BLaER1 (cell line): ENCODE results near the gene PTK6.
A peak's percentile ranks its signal among the peaks of the same experiment; 100 is the strongest.

Experiments used
- H3K27ac ChIP-seq: shearing (Covaris generic); formaldehyde crosslinking; 2 replicates; pipeline ENCODE4 v1.8.1; 2022
- H3K27me3 ChIP-seq: shearing (Covaris generic); formaldehyde crosslinking; 2 replicates; pipeline ENCODE4 v1.8.1; 2022
- H3K36me3 ChIP-seq: shearing (Covaris generic); formaldehyde crosslinking; 2 replicates; pipeline ENCODE4 v1.8.1; 2022
- H3K4me1 ChIP-seq: shearing (Covaris generic); formaldehyde crosslinking; 2 replicates; pipeline ENCODE4 v1.8.1; 2022
- H3K4me2 ChIP-seq: shearing (Covaris generic); formaldehyde crosslinking; 2 replicates; pipeline ENCODE4 v1.8.1; 2022
- H3K4me3 ChIP-seq: shearing (Covaris generic); formaldehyde crosslinking; 2 replicates; pipeline ENCODE4 v1.8.1; 2022
- H3K9ac ChIP-seq: shearing (Covaris generic); formaldehyde crosslinking; 2 replicates; pipeline ENCODE4 v1.8.1; 2022
- H3K9me3 ChIP-seq: shearing (Covaris generic); formaldehyde crosslinking; 2 replicates; pipeline ENCODE4 v1.8.1; 2022
- H4K20me1 ChIP-seq: shearing (Covaris generic); formaldehyde crosslinking; 2 replicates; pipeline ENCODE4 v1.8.1; 2022
- Cebpa-rat ChIP-seq: shearing (Covaris generic); IDR thresholded peaks from 2 replicates; pipeline ENCODE4 v1.8.1; 2022

The PTK6 gene

DNA sequence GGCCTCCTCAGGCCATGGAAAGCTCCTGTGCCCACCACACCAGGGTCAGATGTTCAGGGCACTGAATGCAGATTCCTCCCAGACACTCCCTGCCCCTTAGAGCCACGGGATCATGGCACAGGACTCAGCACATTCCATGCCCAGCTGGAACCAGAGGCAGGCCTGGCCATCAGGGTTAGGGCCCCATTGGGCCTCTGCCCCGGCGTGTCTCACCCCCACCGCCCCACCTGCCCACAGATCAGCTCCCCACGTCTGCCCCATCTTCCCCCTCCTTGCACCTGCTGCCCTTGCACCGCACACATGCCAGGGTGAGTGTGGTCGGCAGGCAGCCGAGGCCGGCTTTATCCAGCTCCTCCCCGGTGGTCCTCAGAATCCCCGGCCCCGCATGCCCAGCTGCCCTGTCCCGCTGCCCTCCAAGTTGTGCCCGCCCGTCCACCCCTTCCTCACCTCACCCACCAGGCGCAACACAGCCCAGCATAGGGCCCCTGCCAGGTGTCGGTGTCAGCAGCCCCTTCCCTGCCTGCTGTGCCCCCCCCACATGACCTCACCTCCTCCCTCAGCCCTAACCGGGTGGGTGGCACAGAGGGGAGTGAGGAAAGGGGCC is 12.6 kb upstream of the PTK6 start:
- H3K27me3 ChIP-seq = peaks cover 84% of the 10 kb centered on the region
- H3K27ac ChIP-seq = no peak overlapping the region
- peaks cover 51% of the 10 kb centered on the region for H3K4me1 ChIP-seq
- H3K9me3 ChIP-seq = no peaks in the 10 kb centered on the region
- no peak for TF ChIP-seq Cebpa-rat
- no peak overlapping the region for H3K9ac ChIP-seq
- H3K4me3 ChIP-seq = no peak overlapping the region
- H4K20me1 ChIP-seq = peaks cover 75% of the 10 kb centered on the region
- no peak overlapping the region for H3K4me2 ChIP-seq
- H3K36me3 ChIP-seq = no peaks in the 10 kb centered on the region

DNA sequence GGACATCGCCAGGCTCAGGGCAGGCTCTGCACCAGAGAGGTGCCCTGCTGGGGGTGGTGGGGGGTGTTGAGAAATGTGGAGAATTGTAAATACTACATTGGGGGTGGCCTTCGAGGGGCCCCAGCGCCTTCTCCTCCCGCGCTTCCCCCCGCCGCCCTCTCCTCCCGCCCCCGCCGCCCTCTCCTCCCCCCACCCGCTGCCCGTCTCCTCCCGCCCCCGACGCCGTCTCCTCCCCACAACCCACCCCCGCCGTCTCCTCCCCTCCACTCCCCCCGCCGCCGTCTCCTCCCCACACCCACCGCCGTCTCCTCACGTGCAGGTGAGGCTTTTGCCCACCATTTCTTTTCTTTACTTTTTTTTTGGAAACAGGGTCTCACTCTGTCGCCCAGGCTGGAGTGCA is 11.8 kb upstream of the PTK6 start:
- Histone ChIP-seq H3K36me3 (no peaks in the 10 kb centered on the region), H3K9me3 (no peaks in the 10 kb centered on the region), H3K9ac (no peak overlapping the region), H3K27me3 (peaks cover 85% of the 10 kb centered on the region), H4K20me1 (peaks cover 71% of the 10 kb centered on the region), H3K4me2 (peak overlapping the region; percentile 28), H3K4me1 (peaks cover 44% of the 10 kb centered on the region), H3K27ac (no peak overlapping the region), H3K4me3 (no peak overlapping the region)
- TF ChIP-seq Cebpa-rat = no peak

- Histone ChIP-seq H3K36me3 (no peaks in the 10 kb centered on the region), H4K20me1 (peaks cover 71% of the 10 kb centered on the region), H3K9me3 (no peaks in the 10 kb centered on the region), H3K4me1 (peaks cover 43% of the 10 kb centered on the region), H3K4me3 (no peak overlapping the region), H3K27ac (no peak overlapping the region), H3K4me2 (peak overlapping the region; percentile 28), H3K9ac (no peak overlapping the region), H3K27me3 (peaks cover 88% of the 10 kb centered on the region)
- TF ChIP-seq Cebpa-rat = no peak
These were observed 11.4 kb upstream of the PTK6 start for GRCh38 chr20:63548542-63548941.

- H4K20me1 ChIP-seq = peaks cover 72% of the 10 kb centered on the region
- peaks cover 90% of the 10 kb centered on the region for H3K27me3 ChIP-seq
- peak within 1 kb of the TSS; percentile 28 for H3K4me2 ChIP-seq
- H3K4me1 ChIP-seq = peaks cover 43% of the 10 kb centered on the region
- no peak for TF ChIP-seq Cebpa-rat
- H3K9me3 ChIP-seq = no peaks in the 10 kb centered on the region
- no peak within 1 kb of the TSS for H3K27ac ChIP-seq
- no peak within 1 kb of the TSS for H3K4me3 ChIP-seq
- no peak within 1 kb of the TSS for H3K9ac ChIP-seq
- no peaks in the 10 kb centered on the region for H3K36me3 ChIP-seq
These were observed 10.7 kb upstream of the PTK6 start, which contains the start of gene SRMS for GRCh38 chr20:63547725-63548480. SRMS (minus strand) TSS chr20:63547749; CDS start chr20:63547463, 286 bp downstream.

DNA sequence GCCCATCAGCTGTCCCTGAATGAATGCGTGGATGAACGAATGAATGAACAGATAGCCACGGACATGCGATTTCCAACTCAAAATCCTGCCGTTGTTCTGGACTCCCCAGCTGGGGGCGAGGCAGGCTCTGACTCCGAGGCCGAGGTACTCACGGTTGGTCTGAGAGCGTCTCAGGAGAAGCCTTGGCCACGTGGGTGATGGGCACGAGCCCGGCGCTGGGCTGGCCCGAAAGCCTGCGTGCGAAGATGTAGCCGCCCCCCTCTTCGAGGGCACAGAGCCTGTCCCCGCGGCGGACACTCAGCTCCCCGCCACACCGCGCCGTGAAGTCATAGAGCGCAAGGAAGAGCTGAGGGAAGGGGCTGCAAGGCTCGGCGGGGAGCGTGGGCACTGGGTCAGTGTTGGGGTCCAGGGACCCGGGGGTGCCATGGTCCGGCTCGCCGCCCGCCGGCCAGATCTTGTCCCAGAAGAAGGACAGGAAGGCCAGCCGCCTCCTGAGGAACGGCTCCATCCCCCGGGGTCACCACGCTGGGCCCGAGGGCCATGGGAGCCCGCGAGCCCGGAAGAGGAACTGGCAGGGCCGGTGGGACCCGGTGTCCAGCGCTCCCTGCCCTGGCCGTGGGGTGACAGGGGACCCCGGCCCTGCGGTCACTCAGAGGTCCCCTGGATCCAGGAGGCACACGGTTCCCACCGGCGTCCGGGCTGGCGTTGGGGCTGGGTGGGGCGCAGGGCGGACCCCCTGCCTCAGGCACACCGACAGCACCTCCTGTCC is 10.0 kb upstream of the PTK6 start:
- TF ChIP-seq Cebpa-rat = no peak
- H3K4me1 ChIP-seq = peaks cover 43% of the 10 kb centered on the region

DNA sequence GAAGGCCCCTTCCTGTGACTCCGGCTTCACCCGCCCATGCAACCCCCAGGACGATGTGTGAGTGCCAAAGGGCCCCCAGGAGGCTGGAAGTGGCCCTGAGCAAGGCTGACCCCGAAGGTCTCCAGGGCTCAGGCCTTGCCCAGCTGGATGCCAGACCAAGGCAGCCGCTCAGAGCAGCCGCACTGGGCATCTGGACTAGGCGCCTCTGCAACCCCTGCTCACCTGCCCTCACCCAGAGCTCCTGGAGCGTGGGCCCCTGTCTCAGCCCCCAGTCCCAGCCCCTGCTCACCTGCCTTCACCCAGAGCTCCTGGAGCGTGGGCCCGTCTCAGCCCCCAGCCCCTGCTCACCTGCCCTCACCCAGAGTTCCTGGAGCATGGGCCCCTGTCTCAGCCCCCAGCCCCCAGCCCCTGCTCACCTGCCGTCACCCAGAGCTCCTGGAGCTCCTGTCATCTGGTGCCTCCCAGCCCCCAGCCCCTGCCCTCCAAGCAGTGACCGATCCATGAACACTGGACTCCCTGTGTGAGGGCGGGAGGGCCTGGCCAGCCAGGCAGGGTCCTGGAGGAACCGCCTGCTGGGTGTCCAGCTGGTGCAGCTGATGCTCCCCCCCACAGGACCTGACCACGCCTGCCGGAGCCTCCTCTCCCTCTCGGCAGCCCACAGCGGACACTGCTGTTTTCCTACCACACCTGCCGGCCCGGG is 9.2 kb upstream of the PTK6 start:
- Histone ChIP-seq H3K27me3 (peaks cover 79% of the 10 kb centered on the region), H3K27ac (no peak overlapping the region)

More for the DNA sequence above, 10.0 kb upstream of the PTK6 start:
- no peak overlapping the region for H3K27ac ChIP-seq
- H3K36me3 ChIP-seq = no peaks in the 10 kb centered on the region
- no peaks in the 10 kb centered on the region for H3K9me3 ChIP-seq
- peaks cover 86% of the 10 kb centered on the region for H3K27me3 ChIP-seq
- no peak overlapping the region for H3K9ac ChIP-seq
- peaks cover 69% of the 10 kb centered on the region for H4K20me1 ChIP-seq
- no peak overlapping the region for H3K4me3 ChIP-seq
- H3K4me2 ChIP-seq = no peak overlapping the region

DNA sequence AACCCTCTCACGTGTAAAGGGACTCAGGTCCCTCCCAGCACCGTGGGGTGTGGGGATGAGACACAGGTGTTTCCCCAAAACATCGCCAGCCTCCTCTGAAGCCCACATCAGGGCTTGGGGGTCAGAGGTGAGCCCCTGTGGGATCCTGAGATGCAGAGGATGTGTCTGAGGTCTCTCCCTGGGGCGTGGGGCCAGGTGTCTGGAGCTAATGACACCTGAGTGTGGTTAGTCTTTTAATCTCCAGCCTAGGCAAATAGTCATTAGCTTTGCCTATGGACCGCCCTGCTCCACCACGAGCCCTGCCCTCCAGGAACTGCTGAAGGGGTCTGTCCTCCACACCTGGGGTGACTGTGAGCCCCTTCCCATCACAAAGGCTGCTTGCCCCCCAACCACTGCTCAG is 8.6 kb upstream of the PTK6 start:
- no peaks in the 10 kb centered on the region for H3K36me3 ChIP-seq
- H3K4me2 ChIP-seq = peak overlapping the region; percentile 28
- TF ChIP-seq Cebpa-rat = no peak
- H3K9ac ChIP-seq = no peak overlapping the region
- peaks cover 32% of the 10 kb centered on the region for H3K4me1 ChIP-seq
- no peaks in the 10 kb centered on the region for H3K9me3 ChIP-seq
- no peak overlapping the region for H3K27ac ChIP-seq
- H3K27me3 ChIP-seq = peaks cover 73% of the 10 kb centered on the region
- H4K20me1 ChIP-seq = peaks cover 59% of the 10 kb centered on the region
- no peak overlapping the region for H3K4me3 ChIP-seq

More for the DNA sequence above, 9.2 kb upstream of the PTK6 start:
- no peaks in the 10 kb centered on the region for H3K9me3 ChIP-seq
- no peak for TF ChIP-seq Cebpa-rat
- H4K20me1 ChIP-seq = peaks cover 64% of the 10 kb centered on the region
- H3K4me2 ChIP-seq = peak overlapping the region; percentile 28; the same call in 1 of the 2 replicates
- H3K36me3 ChIP-seq = no peaks in the 10 kb centered on the region
- H3K4me1 ChIP-seq = peaks cover 36% of the 10 kb centered on the region
- H3K9ac ChIP-seq = no peak overlapping the region
- H3K4me3 ChIP-seq = no peak overlapping the region

DNA sequence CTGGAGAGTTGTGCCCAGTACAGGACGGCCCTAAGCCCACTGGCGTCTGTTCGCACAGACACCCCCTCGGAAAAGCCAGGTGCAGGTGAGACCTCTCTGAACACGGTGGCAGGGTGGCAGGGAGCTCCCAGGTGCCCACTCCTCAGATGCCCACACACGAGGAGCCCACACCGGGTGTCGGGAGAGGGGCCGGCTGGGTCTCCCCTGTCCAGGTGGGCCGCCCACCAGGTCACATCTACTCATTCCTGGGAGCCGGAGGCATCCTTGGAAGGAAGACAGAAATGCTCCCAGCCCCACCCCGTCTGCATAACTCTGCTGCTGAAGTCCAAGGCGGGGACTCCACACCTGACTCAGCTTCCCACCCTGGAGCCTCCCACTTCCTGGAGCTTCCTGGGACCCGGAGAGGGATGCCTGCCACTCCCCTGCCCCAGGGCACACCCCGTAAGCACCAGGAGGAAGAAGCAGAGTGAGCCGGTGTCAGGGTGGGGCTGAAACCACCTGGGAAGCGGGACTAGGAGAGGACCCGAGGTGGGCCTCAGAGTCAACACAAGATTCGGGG is 7.9 kb upstream of the PTK6 start:
- no peaks in the 10 kb centered on the region for H3K36me3 ChIP-seq
- H3K9ac ChIP-seq = no peak overlapping the region
- H3K4me2 ChIP-seq = no peak overlapping the region; the same call in 1 of the 2 replicates
- no peaks in the 10 kb centered on the region for H3K9me3 ChIP-seq
- peaks cover 69% of the 10 kb centered on the region for H3K27me3 ChIP-seq
- peaks cover 36% of the 10 kb centered on the region for H3K4me1 ChIP-seq
- TF ChIP-seq Cebpa-rat = no peak
- no peak overlapping the region for H3K4me3 ChIP-seq
- peaks cover 53% of the 10 kb centered on the region for H4K20me1 ChIP-seq
- H3K27ac ChIP-seq = no peak overlapping the region
